RWPE1 (cell line): Measurements from ENCODE around the gene NELFCD.
A peak's percentile ranks its signal among the peaks of the same experiment; 100 is the strongest.

Source experiments
- CTCF ChIA-PET: fragments of 350-600 bp; sonication (Branson Sonifier 250); formaldehyde crosslinking; extraction: SDS; loops from one replicate; lab custom pipeline; 2021; lab: Yijun Ruan, JAX
- POLR2A ChIA-PET: fragments of 400-600 bp; formaldehyde crosslinking; extraction: SDS; loops from one replicate; lab custom pipeline; 2020; ENCODE audit warnings: antibody characterized with exemption; ENCODE audit not compliant: low non-redundant PET; lab: Yijun Ruan, JAX
- DNase-seq: peaks from one replicate; pipeline ENCODE4 v3.0.0; 2012; ENCODE audit warnings: low spot score
- H3K27ac ChIP-seq: fragments of 450-650 bp; 2 replicates; pipeline ENCODE4 v1.5.1; 2017
- TF ChIP-seq, protein P1 (sequence below): fragments of 450-650 bp; conservative IDR thresholded peaks from 2 replicates; pipeline ENCODE4 v1.5.1; 2017; ENCODE audit warnings: low read depth, mild to moderate bottlenecking

NELFCD gene

DNA sequence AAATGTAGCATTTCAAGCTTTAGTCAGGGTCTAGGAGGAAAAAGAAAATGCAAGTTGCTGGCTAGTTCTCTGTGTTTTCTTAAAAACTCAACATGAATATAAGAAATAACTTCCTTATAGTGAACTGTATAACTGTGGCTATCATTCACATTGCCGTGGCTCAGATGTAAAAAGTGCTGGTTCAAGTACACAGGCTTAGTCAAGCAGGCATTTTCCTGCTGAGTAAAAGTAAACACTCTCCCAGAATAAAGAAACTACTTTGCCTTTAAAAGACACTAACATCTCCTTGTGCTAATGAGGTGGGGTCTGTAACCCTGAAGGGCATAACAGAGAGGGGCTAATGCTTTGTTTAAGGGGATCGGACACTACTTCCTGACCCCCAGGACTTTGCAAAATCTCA, 47.8 kb downstream of the NELFCD start:
- H3K27ac ChIP-seq, result no peak overlapping the region
- DNase-seq, result no peak
- CTCF ChIA-PET, result interaction anchor here (0.6 to 0.9 kb wide), 2 partner anchors 19 to 31 kb away, joined by 3 read pairs; no protein-coding TSS in a partner anchor
- POLR2A ChIA-PET, result interaction anchor here (0.6 to 1.0 kb wide), 3 partner anchors 12 to 138 kb away, joined by 3 to 8 read pairs (median 3); no protein-coding TSS in a partner anchor
- TF ChIP-seq, protein P1, sequence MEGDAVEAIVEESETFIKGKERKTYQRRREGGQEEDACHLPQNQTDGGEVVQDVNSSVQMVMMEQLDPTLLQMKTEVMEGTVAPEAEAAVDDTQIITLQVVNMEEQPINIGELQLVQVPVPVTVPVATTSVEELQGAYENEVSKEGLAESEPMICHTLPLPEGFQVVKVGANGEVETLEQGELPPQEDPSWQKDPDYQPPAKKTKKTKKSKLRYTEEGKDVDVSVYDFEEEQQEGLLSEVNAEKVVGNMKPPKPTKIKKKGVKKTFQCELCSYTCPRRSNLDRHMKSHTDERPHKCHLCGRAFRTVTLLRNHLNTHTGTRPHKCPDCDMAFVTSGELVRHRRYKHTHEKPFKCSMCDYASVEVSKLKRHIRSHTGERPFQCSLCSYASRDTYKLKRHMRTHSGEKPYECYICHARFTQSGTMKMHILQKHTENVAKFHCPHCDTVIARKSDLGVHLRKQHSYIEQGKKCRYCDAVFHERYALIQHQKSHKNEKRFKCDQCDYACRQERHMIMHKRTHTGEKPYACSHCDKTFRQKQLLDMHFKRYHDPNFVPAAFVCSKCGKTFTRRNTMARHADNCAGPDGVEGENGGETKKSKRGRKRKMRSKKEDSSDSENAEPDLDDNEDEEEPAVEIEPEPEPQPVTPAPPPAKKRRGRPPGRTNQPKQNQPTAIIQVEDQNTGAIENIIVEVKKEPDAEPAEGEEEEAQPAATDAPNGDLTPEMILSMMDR, result no peak

- TF ChIP-seq, protein P1, result no peak
- DNase-seq, result no peak
- H3K27ac ChIP-seq, result no peak overlapping the region
- ChIA-PET CTCF (interaction anchor here (0.5 to 1.7 kb wide), 4 partner anchors 21 to 918 kb away, joined by 3 to 6 read pairs (median 4); no protein-coding TSS in a partner anchor), POLR2A (interaction anchor here (1.0 to 2.0 kb wide), 2 partner anchors 12 to 21 kb away, joined by 3 to 20 read pairs; partner anchors contain the start of gene PRELID3B)
These were observed 50.0 kb downstream of the NELFCD start for GRCh38 chr20:59030911-59031563.

- peak overlapping the region; percentile 85 for H3K27ac ChIP-seq
- POLR2A ChIA-PET, result interaction anchor here (0.6 to 2.0 kb wide), 6 partner anchors 9 to 1819 kb away, joined by 3 to 20 read pairs (median 3); partner anchors contain the start of gene PRELID3B
- no peak for DNase-seq
- CTCF ChIA-PET, result interaction anchor here (0.5 to 1.7 kb wide), 6 partner anchors 18 to 851 kb away, joined by 3 to 6 read pairs (median 4); no protein-coding TSS in a partner anchor
- TF ChIP-seq, protein P1, result no peak
These were observed 50.5 kb downstream of the NELFCD start for GRCh38 chr20:59031564-59032022.

DNA sequence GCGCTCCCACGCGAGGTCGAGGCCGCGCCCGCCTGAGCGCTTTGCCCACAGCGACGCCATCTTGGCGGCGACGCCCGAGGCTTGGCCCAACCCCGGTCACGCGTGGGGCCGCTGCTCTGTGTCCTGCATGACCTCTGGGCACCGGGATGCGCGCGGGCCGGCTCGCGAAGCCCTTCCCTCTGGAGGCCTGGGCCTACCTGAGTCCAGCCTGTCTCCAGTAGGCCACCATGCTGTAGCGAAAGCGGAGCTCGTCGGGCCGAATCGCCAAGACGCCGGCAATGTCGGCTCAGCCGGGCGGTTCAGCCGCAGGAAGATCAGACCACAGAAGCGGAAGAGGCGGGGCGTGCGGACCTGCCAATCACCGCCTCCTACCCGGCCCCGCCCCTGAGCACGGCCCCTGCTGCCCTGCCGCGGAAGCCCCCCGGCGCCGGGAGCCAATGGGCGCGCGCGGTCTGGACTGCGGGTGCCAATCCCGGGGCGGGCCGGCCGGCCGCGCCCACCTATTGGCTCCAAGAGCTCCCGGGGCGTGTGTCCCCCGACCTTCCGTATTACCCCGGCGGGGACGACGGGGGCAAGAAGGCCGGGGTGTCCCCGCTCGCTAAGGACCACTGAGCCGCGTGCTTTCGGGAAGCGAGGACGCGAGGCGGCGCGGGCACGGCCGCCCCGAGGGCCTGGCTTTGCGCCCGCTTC, 51.1 kb downstream of the NELFCD start, which contains the start of gene ATP5F1E:
Gene ATP5F1E (minus strand): TSS at position 313 of the 690 bp plus-strand sequence. CDS start 84 bp downstream, at position 229.
- CTCF ChIA-PET, result interaction anchor here (0.5 to 1.7 kb wide), 11 partner anchors 19 to 852 kb away, joined by 3 to 6 read pairs (median 3); no protein-coding TSS in a partner anchor
- POLR2A ChIA-PET, result interaction anchor here (0.5 to 2.0 kb wide), 13 partner anchors 9 to 1819 kb away, joined by 3 to 20 read pairs (median 3); partner anchors contain the start of gene PRELID3B

DNA sequence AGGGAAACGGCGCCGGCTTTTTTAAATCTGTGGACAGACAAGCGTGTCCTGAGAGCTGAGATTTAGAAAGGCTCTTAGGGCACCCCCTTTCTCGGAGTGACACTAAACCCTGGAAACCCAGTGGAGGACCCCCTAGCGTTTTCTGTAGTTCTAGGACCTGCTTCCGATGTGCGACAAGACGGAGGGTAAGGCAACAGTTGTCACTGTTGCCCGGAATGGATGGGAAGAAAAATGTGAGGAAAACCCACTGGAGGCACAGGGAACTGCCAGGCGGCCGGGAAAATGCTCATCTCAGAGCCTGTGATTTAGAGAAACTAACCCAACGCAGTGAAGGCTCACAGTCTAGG, 51.6 kb downstream of the NELFCD start:
- ChIA-PET POLR2A (interaction anchor here (0.5 to 2.0 kb wide), 10 partner anchors 8 to 202 kb away, joined by 3 to 20 read pairs (median 4); partner anchors contain the start of gene PRELID3B), CTCF (interaction anchor here (0.6 to 1.7 kb wide), 6 partner anchors 22 to 419 kb away, joined by 3 to 5 read pairs (median 4); no protein-coding TSS in a partner anchor)
- peak overlapping the region; percentile 85 for H3K27ac ChIP-seq
- TF ChIP-seq, protein P1, result peak; percentile 29; the same call in 1 of the 2 replicates
- peak; percentile 56 for DNase-seq

More for the DNA sequence above, 51.1 kb downstream of the NELFCD start, which contains the start of gene ATP5F1E:
- TF ChIP-seq, protein P1, result no peak
- H3K27ac ChIP-seq, result peak within 1 kb of the TSS; percentile 85
- DNase-seq, result peak; percentile 99
